ENCODE data around the gene SLC34A1. TPM values are rescaled to one million over a fixed set of nuclear protein-coding genes. Genes with fewer than 3 reads are reported as not detected.
A peak's percentile ranks its signal among the peaks of the same experiment; 100 is the strongest.

SLC34A1 gene
- total and polyA plus RNA-seq, 2 of the 13 experiments (the other 11 are each of a cell fraction or from before 2014, with no cell fraction given): 0.03 to 0.20 TPM

GRCh38 chr5:177447611-177448243 lies 63.5 kb downstream of the SLC34A1 start (continued):
- TF ChIP-seq TRAFD1 (CRISPR knock-in tag; IDR thresholded peaks at IDR 0.05; ENCODE audit: borderline replicate concordance): no peak
- no peak for TF ChIP-seq ZNF564 (CRISPR knock-in tag; IDR thresholded peaks at IDR 0.05)
- TF ChIP-seq ZBTB38 (CRISPR knock-in tag; IDR thresholded peaks at IDR 0.05): peak; percentile 23; the same call in 1 of the 2 replicates
- TF ChIP-seq IRX3 (CRISPR knock-in tag; IDR thresholded peaks at IDR 0.05; ENCODE audit: borderline replicate concordance, low read depth): no peak
- no peak for TF ChIP-seq SMAD9 (CRISPR knock-in tag; IDR thresholded peaks at IDR 0.05)
- no peak for TF ChIP-seq ZNF496 (CRISPR knock-in tag; IDR thresholded peaks at IDR 0.05; ENCODE audit: insufficient replicate concordance)
- no peak for TF ChIP-seq EEA1 (CRISPR knock-in tag; IDR thresholded peaks at IDR 0.05; ENCODE audit: borderline replicate concordance)
- TF ChIP-seq KLF11 (CRISPR knock-in tag; IDR thresholded peaks at IDR 0.05): no peak
- TF ChIP-seq SYNCRIP (IDR thresholded peaks at IDR 0.05; ENCODE audit: insufficient read depth, low read depth, low read length): no peak
- no peak for TF ChIP-seq ATAD3A (CRISPR knock-in tag; IDR thresholded peaks at IDR 0.05)
- no peak for TF ChIP-seq ZNF451 (CRISPR knock-in tag; IDR thresholded peaks at IDR 0.05)
- 0 out of 2 replicates have a peak, but pooled peaks have one; percentile 4 for TF ChIP-seq NFE2L2 (IDR thresholded peaks at IDR 0.05; ENCODE audit: low read length)
- TF ChIP-seq, protein P1, sequence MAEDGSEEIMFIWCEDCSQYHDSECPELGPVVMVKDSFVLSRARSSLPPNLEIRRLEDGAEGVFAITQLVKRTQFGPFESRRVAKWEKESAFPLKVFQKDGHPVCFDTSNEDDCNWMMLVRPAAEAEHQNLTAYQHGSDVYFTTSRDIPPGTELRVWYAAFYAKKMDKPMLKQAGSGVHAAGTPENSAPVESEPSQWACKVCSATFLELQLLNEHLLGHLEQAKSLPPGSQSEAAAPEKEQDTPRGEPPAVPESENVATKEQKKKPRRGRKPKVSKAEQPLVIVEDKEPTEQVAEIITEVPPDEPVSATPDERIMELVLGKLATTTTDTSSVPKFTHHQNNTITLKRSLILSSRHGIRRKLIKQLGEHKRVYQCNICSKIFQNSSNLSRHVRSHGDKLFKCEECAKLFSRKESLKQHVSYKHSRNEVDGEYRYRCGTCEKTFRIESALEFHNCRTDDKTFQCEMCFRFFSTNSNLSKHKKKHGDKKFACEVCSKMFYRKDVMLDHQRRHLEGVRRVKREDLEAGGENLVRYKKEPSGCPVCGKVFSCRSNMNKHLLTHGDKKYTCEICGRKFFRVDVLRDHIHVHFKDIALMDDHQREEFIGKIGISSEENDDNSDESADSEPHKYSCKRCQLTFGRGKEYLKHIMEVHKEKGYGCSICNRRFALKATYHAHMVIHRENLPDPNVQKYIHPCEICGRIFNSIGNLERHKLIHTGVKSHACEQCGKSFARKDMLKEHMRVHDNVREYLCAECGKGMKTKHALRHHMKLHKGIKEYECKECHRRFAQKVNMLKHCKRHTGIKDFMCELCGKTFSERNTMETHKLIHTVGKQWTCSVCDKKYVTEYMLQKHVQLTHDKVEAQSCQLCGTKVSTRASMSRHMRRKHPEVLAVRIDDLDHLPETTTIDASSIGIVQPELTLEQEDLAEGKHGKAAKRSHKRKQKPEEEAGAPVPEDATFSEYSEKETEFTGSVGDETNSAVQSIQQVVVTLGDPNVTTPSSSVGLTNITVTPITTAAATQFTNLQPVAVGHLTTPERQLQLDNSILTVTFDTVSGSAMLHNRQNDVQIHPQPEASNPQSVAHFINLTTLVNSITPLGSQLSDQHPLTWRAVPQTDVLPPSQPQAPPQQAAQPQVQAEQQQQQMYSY (CRISPR knock-in tag; IDR thresholded peaks at IDR 0.05): no peak
- 0 out of 2 replicates have a peak, but pooled peaks have one; percentile 29 for TF ChIP-seq SMAD1 (CRISPR knock-in tag; IDR thresholded peaks at IDR 0.05; ENCODE audit: borderline replicate concordance, low read depth)
- no peak for TF ChIP-seq FOXP1 (IDR thresholded peaks at IDR 0.05)
- no peak for TF ChIP-seq FOXP1 (CRISPR knock-in tag; IDR thresholded peaks at IDR 0.05)
- no peak for TF ChIP-seq NFIC (IDR thresholded peaks at IDR 0.05; ENCODE audit: low read length)
- TF ChIP-seq, protein P2, sequence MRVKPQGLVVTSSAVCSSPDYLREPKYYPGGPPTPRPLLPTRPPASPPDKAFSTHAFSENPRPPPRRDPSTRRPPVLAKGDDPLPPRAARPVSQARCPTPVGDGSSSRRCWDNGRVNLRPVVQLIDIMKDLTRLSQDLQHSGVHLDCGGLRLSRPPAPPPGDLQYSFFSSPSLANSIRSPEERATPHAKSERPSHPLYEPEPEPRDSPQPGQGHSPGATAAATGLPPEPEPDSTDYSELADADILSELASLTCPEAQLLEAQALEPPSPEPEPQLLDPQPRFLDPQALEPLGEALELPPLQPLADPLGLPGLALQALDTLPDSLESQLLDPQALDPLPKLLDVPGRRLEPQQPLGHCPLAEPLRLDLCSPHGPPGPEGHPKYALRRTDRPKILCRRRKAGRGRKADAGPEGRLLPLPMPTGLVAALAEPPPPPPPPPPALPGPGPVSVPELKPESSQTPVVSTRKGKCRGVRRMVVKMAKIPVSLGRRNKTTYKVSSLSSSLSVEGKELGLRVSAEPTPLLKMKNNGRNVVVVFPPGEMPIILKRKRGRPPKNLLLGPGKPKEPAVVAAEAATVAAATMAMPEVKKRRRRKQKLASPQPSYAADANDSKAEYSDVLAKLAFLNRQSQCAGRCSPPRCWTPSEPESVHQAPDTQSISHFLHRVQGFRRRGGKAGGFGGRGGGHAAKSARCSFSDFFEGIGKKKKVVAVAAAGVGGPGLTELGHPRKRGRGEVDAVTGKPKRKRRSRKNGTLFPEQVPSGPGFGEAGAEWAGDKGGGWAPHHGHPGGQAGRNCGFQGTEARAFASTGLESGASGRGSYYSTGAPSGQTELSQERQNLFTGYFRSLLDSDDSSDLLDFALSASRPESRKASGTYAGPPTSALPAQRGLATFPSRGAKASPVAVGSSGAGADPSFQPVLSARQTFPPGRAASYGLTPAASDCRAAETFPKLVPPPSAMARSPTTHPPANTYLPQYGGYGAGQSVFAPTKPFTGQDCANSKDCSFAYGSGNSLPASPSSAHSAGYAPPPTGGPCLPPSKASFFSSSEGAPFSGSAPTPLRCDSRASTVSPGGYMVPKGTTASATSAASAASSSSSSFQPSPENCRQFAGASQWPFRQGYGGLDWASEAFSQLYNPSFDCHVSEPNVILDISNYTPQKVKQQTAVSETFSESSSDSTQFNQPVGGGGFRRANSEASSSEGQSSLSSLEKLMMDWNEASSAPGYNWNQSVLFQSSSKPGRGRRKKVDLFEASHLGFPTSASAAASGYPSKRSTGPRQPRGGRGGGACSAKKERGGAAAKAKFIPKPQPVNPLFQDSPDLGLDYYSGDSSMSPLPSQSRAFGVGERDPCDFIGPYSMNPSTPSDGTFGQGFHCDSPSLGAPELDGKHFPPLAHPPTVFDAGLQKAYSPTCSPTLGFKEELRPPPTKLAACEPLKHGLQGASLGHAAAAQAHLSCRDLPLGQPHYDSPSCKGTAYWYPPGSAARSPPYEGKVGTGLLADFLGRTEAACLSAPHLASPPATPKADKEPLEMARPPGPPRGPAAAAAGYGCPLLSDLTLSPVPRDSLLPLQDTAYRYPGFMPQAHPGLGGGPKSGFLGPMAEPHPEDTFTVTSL (CRISPR knock-in tag; IDR thresholded peaks at IDR 0.05; ENCODE audit: borderline replicate concordance): no peak
- no peak for TF ChIP-seq SP2 (CRISPR knock-in tag; IDR thresholded peaks at IDR 0.05)
